IPS-20b (cell line): ENCODE measurements around the gene MYPOP.
"Not testable (repeated sequence)": the region's sequence is repeated elsewhere in the genome, so short reads cannot be mapped to it uniquely, and the experiment has no call there.

Source experiments
- H3K27ac ChIP-seq: one replicate; pipeline ENCODE4 v1.5.1; 2013; ENCODE audit warnings: low read length
- H3K27me3 ChIP-seq: 2 replicates; pipeline ENCODE4 v1.6.1; 2013; ENCODE audit warnings: mild to moderate bottlenecking, low read length, inconsistent platforms; ENCODE audit not compliant: insufficient read depth
- H3K36me3 ChIP-seq: 2 replicates; pipeline ENCODE4 v1.6.1; 2013; ENCODE audit warnings: low read depth, mild to moderate bottlenecking, inconsistent platforms, low read length, moderate library complexity; ENCODE audit not compliant: insufficient read depth
- H3K4me1 ChIP-seq: 2 replicates; pipeline ENCODE4 v1.6.1; 2013; ENCODE audit warnings: mild to moderate bottlenecking, control low read depth, inconsistent platforms, low read length, moderate library complexity; ENCODE audit not compliant: insufficient read depth
- H3K4me3 ChIP-seq: 2 replicates; pipeline ENCODE4 v1.5.1; 2013; ENCODE audit warnings: mild to moderate bottlenecking, low read length, inconsistent platforms
- H3K9ac ChIP-seq: 2 replicates; pipeline ENCODE4 v1.6.1; 2013; ENCODE audit warnings: low read depth, mild to moderate bottlenecking, inconsistent platforms, low read length, moderate library complexity
- H3K9me3 ChIP-seq: 2 replicates; pipeline ENCODE4 v1.6.1; 2013; ENCODE audit warnings: mild to moderate bottlenecking, low read depth, low read length, inconsistent platforms; ENCODE audit not compliant: insufficient read depth

Gene MYPOP

DNA sequence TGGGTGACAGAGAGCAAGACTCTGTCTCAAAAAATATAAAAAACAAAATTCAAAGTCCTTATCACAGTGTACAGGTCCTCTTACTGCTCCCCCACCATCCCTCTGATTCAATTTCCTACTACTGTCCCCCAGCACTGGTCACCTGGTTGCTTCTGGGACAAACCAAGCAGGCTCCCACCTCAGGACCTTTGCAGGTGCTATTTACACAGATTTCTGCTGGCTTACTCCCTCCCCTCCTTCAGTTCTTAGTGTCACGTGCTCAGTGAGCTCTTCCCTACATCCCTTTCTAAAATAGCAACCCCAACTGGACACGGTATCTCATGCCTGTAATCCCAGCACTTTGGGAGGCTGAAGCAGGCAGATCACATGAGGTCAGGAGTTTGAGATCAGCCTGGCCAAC lies 22.4 kb downstream of the MYPOP start:
- H3K9ac ChIP-seq, result no peak overlapping the region
- no peak overlapping the region for H3K27ac ChIP-seq
- H3K4me3 ChIP-seq, result no peak overlapping the region
- no peaks in the 10 kb centered on the region for H3K9me3 ChIP-seq
- no peaks in the 10 kb centered on the region for H3K36me3 ChIP-seq
- peaks cover 15% of the 10 kb centered on the region; the same call in 1 of the 2 replicates for H3K4me1 ChIP-seq
- no peaks in the 10 kb centered on the region for H3K27me3 ChIP-seq

DNA sequence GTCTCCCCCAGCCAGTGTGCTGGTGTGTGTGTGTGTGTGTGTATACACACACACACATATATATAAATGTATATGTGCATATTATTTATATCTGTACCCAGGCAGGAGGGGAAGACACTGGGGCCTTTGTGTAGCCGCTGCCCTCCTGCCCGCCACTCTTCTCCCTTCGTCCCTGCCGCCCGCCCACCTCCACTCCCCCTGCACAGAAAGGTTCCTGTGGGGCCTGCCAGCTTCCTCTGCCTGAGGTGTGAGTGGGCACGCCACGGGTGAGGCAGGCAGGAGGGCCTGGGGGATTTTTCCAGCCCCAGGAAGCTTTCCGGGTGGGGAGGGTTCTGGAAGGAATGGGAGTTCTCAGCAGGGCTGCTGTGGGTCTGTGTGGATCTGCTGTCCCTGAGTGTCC lies 23.4 kb downstream of the MYPOP start:
- H3K36me3 ChIP-seq, result no peaks in the 10 kb centered on the region
- H3K4me3 ChIP-seq, result no peak overlapping the region
- no peak overlapping the region for H3K27ac ChIP-seq
- H3K27me3 ChIP-seq, result no peaks in the 10 kb centered on the region
- no peak overlapping the region for H3K9ac ChIP-seq
- H3K4me1 ChIP-seq, result peaks cover 15% of the 10 kb centered on the region; the same call in 1 of the 2 replicates
- H3K9me3 ChIP-seq, result no peaks in the 10 kb centered on the region

DNA sequence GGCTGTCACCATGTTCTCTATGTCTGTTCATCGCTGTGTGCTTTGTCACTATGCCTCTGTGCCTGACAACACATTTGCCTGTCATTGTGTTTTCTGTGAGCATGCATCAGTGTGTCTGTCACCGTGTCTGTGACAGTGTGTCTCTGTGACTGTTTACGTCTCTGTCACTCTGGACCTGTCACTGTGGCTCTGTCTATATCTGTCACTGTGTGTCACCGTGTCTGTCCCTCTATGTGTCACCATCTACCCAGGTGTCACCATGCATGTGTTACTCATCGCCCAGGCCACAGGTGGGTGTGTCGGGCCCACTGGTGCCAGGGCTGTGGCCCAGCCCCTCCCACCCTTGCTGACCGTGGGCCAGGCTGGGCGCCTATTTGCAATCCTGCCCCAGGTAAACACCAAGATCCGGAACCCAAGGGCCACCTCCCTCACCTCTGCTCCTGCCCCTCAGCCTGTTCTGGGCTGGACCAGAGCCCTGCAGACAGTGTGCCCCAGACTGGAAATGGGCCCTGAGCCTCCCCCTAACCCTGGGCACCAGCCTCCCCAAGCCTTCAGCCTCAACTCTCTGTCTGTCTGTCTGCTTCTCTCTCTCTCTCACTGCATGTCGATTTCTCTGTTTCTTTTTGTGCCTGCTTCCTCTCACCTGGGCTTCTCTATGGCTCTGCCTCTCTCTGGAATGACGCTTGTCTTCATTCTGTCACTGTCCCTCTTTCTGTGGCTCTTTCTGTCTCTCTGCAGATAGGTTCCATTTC lies 24.2 kb downstream of the MYPOP start:
- Histone ChIP-seq H3K27me3 (no peaks in the 10 kb centered on the region), H3K4me3 (no peak overlapping the region), H3K4me1 (peaks cover 15% of the 10 kb centered on the region; the same call in 1 of the 2 replicates), H3K27ac (no peak overlapping the region), H3K36me3 (peaks cover under 1% of the 10 kb centered on the region; the same call in 1 of the 2 replicates), H3K9me3 (no peaks in the 10 kb centered on the region), H3K9ac (no peak overlapping the region)

DNA sequence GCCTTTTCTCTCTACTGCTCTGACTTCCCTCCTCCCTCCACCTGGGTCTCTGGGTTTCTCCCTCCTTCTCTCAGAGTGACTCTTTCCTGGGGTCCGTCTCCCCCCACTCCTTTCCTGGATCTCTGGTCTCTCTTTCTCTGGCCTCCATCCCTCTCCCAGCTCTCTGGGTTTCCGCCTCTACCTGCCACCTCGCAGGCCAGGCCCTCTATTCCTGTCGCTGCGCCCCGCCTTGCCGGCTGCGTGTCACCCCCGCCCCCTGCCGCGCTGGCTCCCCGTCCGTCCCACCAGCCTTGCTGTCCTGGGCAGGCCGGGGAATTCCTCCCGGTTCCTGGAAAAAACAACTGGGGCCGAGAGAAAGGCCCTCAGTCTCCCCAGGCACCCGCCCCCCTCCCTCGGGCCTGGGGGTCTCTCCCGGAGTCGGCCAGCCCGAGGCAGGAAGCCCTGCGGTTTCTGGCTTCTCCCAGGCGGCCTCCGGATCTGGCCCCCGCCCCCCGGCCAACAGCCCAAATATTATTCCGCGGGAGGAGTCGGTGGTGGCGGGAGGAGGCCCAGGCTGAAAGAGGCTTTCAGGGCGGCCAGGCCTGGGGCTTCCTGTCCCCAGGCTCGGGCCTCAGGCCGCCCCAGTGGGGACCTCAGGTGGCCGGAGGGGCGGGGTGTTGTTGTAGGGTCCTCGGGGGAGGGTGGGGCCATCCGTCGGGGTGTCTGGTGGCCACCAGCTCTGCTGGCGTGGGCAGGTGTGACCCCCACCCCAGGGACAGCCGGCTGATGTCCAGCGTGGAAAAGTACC lies 25.8 kb downstream of the MYPOP start:
- H3K36me3 ChIP-seq, result peaks cover 9% of the 10 kb centered on the region; the same call in 1 of the 2 replicates
- peaks cover 6% of the 10 kb centered on the region; the same call in 1 of the 2 replicates for H3K4me1 ChIP-seq
- H3K4me3 ChIP-seq, result peak overlapping the region; percentile 63; the same call in 1 of the 2 replicates
- no peaks in the 10 kb centered on the region for H3K9me3 ChIP-seq
- peak overlapping the region; percentile 56; the same call in 1 of the 2 replicates for H3K9ac ChIP-seq
- H3K27me3 ChIP-seq, result no peaks in the 10 kb centered on the region
- no peak overlapping the region for H3K27ac ChIP-seq

DNA sequence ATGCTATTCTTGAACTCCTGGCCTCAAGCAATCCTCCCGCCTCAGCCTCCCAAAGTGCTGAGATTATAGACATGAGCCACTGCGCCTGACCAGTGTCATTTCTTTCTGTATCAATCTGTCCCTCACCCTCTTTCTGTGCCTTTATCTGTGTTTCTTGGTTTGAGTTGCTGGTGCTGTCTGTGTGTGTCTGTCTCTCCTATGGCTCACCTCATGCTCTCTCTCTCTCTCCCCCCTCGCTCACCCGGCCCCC lies 26.3 kb downstream of the MYPOP start:
- peaks cover 9% of the 10 kb centered on the region; the same call in 1 of the 2 replicates for H3K36me3 ChIP-seq
- H3K4me3 ChIP-seq, result peak overlapping the region; percentile 63; the same call in 1 of the 2 replicates
- no peaks in the 10 kb centered on the region for H3K27me3 ChIP-seq
- no peaks in the 10 kb centered on the region for H3K9me3 ChIP-seq
- peaks cover 1% of the 10 kb centered on the region; the same call in 1 of the 2 replicates for H3K4me1 ChIP-seq
- H3K9ac ChIP-seq, result no peak overlapping the region; the same call in 1 of the 2 replicates
- no peak overlapping the region for H3K27ac ChIP-seq

DNA sequence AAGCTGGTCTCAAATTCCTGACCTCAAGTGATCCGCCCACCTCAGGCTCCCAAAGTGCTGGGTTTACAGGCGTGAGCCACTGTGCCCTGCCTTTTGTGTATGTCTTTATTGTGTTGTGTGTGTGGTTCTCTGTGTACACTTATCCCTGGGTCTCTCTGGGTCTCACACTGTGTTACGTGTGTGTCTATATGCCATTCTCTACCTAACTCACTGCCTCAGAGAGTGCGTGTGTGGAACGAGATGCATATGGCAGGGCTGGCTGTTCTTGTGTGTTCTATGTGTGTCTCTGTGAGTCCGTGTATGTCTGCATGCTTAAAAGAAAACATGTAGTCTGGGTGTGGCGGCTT lies 27.8 kb downstream of the MYPOP start:
- no peak overlapping the region for H3K4me3 ChIP-seq
- H3K27me3 ChIP-seq, result no peaks in the 10 kb centered on the region
- H3K9ac ChIP-seq, result no peak overlapping the region
- peaks cover 9% of the 10 kb centered on the region; the same call in 1 of the 2 replicates for H3K36me3 ChIP-seq
- no peaks in the 10 kb centered on the region; the same call in 1 of the 2 replicates for H3K4me1 ChIP-seq
- H3K27ac ChIP-seq, result no peak overlapping the region
- no peaks in the 10 kb centered on the region for H3K9me3 ChIP-seq

- Histone ChIP-seq H3K9ac (no peak overlapping the region), H3K9me3 (no peaks in the 10 kb centered on the region), H3K4me1 (no peaks in the 10 kb centered on the region; the same call in 1 of the 2 replicates), H3K36me3 (peaks cover 9% of the 10 kb centered on the region; the same call in 1 of the 2 replicates), H3K27ac (no peak overlapping the region), H3K27me3 (no peaks in the 10 kb centered on the region), H3K4me3 (no peak overlapping the region)
These were observed 29.1 kb downstream of the MYPOP start for GRCh38 chr19:45873219-45873772.

DNA sequence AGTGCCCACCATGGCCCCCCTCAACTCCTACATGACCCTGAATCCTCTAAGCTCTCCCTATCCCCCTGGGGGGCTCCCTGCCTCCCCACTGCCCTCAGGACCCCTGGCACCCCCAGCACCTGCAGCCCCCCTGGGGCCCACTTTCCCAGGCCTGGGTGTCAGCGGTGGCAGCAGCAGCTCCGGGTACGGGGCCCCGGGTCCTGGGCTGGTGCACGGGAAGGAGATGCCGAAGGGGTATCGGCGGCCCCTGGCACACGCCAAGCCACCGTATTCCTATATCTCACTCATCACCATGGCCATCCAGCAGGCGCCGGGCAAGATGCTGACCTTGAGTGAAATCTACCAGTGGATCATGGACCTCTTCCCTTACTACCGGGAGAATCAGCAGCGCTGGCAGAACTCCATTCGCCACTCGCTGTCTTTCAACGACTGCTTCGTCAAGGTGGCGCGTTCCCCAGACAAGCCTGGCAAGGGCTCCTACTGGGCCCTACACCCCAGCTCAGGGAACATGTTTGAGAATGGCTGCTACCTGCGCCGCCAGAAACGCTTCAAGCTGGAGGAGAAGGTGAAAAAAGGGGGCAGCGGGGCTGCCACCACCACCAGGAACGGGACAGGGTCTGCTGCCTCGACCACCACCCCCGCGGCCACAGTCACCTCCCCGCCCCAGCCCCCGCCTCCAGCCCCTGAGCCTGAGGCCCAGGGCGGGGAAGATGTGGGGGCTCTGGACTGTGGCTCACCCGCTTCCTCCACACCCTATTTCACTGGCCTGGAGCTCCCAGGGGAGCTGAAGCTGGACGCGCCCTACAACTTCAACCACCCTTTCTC lies 30.1 kb downstream of the MYPOP start:
- Histone ChIP-seq H3K36me3 (peaks cover 9% of the 10 kb centered on the region; the same call in 1 of the 2 replicates), H3K4me1 (no peaks in the 10 kb centered on the region; the same call in 1 of the 2 replicates), H3K9me3 (no peaks in the 10 kb centered on the region), H3K27ac (no peak overlapping the region), H3K27me3 (no peaks in the 10 kb centered on the region), H3K9ac (no peak overlapping the region), H3K4me3 (no peak overlapping the region)

GRCh38 chr19:45870798-45871197 lies 31.6 kb downstream of the MYPOP start:
- no peaks in the 10 kb centered on the region for H3K9me3 ChIP-seq
- peaks cover 1% of the 10 kb centered on the region for H3K4me1 ChIP-seq
- H3K36me3 ChIP-seq, result peaks cover 9% of the 10 kb centered on the region; the same call in 1 of the 2 replicates
- H3K27me3 ChIP-seq, result no peaks in the 10 kb centered on the region; the same call in 1 of the 2 replicates
- no peak overlapping the region for H3K9ac ChIP-seq
- no peak overlapping the region for H3K27ac ChIP-seq
- no peak overlapping the region for H3K4me3 ChIP-seq

- not testable (repeated sequence) for H3K4me1 ChIP-seq
These were observed 35.2 kb downstream of the MYPOP start for GRCh38 chr19:45867241-45867640.

More at GRCh38 chr19:45867241-45867640, 35.2 kb downstream of the MYPOP start:
- H3K4me3 ChIP-seq, H3K36me3 ChIP-seq, H3K27ac ChIP-seq, H3K9me3 ChIP-seq, H3K9ac ChIP-seq: not testable (repeated sequence)
- peaks cover 22% of the 10 kb centered on the region for H3K27me3 ChIP-seq
